Mucosa of rectum (tissue), 2 donors: Measurements from ENCODE around the gene TSEN54.
A peak's percentile ranks its signal among the peaks of the same experiment; 100 is the strongest.
"Not testable (repeated sequence)": the region's sequence is repeated elsewhere in the genome, so short reads cannot be mapped to it uniquely, and the experiment has no call there.

Source experiments
- H3K27ac ChIP-seq, 2 donors: one replicate each; pipeline ENCODE4 v1.7.0; 2013; ENCODE audit warnings: inconsistent platforms in 2 of 2, low read depth in 2 of 2, low read length in 2 of 2
- H3K27me3 ChIP-seq, 2 donors: one replicate each; pipeline ENCODE4 v1.7.0; 2013; ENCODE audit warnings: low read length in 2 of 2; ENCODE audit not compliant: control insufficient read depth in 2 of 2, insufficient read depth in 2 of 2
- H3K36me3 ChIP-seq, 2 donors: one replicate each; pipeline ENCODE4 v1.7.0; 2013; ENCODE audit warnings: low read length in 2 of 2; ENCODE audit not compliant: control insufficient read depth in 2 of 2, insufficient read depth in 2 of 2
- H3K4me1 ChIP-seq, 2 donors: one replicate each; pipeline ENCODE4 v1.7.0; 2013; ENCODE audit warnings: low read length in 2 of 2, mild to moderate bottlenecking in 1 of 2; ENCODE audit not compliant: control insufficient read depth in 2 of 2, insufficient read depth in 2 of 2
- H3K4me3 ChIP-seq, 2 donors: one replicate each; pipeline ENCODE4 v1.7.0; 2013; ENCODE audit warnings: low read length in 2 of 2
- H3K9ac ChIP-seq, 2 donors: one replicate each; pipeline ENCODE4 v1.7.0; 2013; ENCODE audit warnings: low read length in 2 of 2, low read depth in 1 of 2, mild to moderate bottlenecking in 1 of 2
- H3K9me3 ChIP-seq, 2 donors: one replicate each; pipeline ENCODE4 v1.7.0; 2013; ENCODE audit warnings: low read length in 2 of 2; ENCODE audit not compliant: control insufficient read depth in 2 of 2
- donor health status: healthy.
- donor health status: Normal muscosa, but diverticular disease.

The TSEN54 gene

DNA sequence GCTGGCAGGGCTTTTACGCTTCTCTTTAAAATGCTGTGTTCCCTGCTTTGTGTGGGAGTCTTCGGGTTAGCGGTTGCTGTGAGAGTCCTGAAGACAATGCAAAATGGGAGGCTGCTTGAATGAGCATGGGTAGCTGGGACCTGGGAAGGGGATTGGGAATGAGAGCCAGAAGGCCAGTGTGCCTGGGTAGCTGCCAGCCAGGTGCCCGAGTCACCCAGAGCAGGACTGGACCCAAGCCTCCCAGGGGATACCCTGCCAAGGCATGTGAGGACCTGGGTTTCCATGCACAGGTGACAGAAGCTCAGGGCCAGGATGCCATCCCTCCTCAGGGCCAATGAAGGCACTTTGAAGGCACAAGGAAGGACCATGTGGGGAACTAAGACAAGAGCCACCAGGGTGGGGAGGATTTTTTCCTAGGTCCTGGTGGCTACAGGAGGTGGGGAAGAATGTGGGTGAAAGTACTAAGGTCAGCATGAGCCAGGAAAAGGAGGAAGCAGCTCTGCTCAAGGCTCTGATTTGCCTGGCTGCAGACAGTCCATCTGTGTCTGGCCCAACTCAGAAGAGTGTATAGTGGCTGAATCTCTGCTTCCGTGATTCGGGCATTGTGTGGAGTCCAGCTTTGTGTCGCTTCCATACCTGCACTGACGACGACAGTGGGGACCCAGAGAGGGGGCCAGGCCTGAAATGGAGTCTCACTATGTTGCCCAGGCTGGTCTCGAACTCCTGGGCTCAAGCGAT, 39.4 kb upstream of the TSEN54 start:
- Histone ChIP-seq H3K9ac (no peak overlapping the region), H3K27ac (peak overlapping the region in 1 of 2 donors; percentile 32), H3K36me3 (peaks cover 15 to 21% of the 10 kb centered on the region in 2 donors), H3K27me3 (no peaks in the 10 kb centered on the region), H3K9me3 (no peaks in the 10 kb centered on the region), H3K4me3 (no peak overlapping the region), H3K4me1 (peaks cover 17 to 27% of the 10 kb centered on the region in 2 donors)

DNA sequence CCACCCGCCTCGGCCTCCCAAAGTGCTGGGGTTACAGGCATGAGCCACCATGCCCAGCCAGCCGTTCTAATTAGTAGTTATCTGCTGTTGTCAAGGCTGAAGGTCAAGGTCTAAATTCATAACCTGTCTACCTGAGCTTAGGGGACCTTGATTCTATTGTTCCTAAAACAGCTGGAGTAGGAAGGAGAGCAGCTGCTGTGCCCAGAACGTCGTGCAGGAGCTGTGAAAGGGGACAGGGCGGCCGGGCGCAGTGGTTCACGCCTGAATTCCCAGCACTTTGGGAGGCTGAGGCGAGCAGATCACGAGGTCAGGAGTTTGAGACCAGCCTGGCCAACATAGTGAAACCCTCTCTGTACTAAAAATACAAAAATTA, 38.9 kb upstream of the TSEN54 start:
- not testable (repeated sequence) for H3K27ac ChIP-seq, H3K27me3 ChIP-seq, H3K4me3 ChIP-seq, H3K9me3 ChIP-seq, H3K9ac ChIP-seq
- Histone ChIP-seq H3K36me3 (peaks cover 13 to 18% of the 10 kb centered on the region in 2 donors), H3K4me1 (peaks cover 17 to 27% of the 10 kb centered on the region in 2 donors)

DNA sequence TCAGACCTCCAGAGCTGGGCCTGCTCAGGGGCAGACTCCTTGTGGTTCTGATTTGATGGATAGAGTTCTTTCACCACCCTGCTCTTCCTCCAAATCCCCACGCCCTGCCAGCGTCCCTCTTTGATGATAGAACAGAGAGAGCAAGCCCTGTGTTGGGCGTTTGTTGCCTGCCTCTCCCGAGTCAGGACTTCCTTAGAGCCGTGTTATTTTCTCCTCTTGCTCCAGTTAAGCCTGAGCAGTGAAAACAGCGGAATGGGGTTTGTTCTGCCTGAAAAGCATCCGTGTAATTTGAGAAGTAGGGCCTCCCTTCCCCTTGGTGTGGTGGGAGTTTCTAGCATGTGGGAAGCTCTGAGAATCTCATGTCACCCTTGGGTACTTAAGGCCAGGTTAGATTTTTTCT, 37.8 kb upstream of the TSEN54 start:
- peaks cover 17 to 24% of the 10 kb centered on the region in 2 donors for H3K4me1 ChIP-seq
- no peak overlapping the region for H3K27ac ChIP-seq
- no peaks in the 10 kb centered on the region for H3K27me3 ChIP-seq
- peaks cover 10 to 12% of the 10 kb centered on the region in 2 donors for H3K36me3 ChIP-seq
- no peak overlapping the region for H3K4me3 ChIP-seq
- no peak overlapping the region for H3K9ac ChIP-seq
- no peaks in the 10 kb centered on the region for H3K9me3 ChIP-seq

DNA sequence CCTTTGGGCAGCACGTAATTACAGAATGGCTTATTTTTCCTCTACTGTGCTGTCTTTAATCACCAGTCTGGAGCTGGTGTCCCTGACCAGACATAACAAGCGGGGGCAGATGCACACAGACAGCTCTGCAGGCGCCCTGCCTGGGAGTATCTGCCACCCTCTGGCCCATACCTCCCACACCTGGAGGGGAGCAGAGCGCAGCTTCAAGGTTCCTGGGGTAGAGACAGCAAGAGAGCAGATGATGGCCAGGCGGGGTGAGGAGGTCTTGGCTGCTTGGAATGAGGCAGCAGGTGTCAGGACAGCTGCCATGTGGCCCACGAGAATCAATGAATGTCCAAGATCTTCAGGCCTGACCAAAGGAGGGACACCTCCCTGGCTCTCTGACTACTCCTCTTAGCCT, 36.0 kb upstream of the TSEN54 start:
- no peak overlapping the region for H3K9ac ChIP-seq
- H3K27me3 ChIP-seq: no peaks in the 10 kb centered on the region
- peaks cover 7 to 10% of the 10 kb centered on the region in 2 donors for H3K36me3 ChIP-seq
- no peak overlapping the region for H3K4me3 ChIP-seq
- H3K9me3 ChIP-seq: no peaks in the 10 kb centered on the region
- H3K4me1 ChIP-seq: peaks cover 17 to 24% of the 10 kb centered on the region in 2 donors
- H3K27ac ChIP-seq: no peak overlapping the region

DNA sequence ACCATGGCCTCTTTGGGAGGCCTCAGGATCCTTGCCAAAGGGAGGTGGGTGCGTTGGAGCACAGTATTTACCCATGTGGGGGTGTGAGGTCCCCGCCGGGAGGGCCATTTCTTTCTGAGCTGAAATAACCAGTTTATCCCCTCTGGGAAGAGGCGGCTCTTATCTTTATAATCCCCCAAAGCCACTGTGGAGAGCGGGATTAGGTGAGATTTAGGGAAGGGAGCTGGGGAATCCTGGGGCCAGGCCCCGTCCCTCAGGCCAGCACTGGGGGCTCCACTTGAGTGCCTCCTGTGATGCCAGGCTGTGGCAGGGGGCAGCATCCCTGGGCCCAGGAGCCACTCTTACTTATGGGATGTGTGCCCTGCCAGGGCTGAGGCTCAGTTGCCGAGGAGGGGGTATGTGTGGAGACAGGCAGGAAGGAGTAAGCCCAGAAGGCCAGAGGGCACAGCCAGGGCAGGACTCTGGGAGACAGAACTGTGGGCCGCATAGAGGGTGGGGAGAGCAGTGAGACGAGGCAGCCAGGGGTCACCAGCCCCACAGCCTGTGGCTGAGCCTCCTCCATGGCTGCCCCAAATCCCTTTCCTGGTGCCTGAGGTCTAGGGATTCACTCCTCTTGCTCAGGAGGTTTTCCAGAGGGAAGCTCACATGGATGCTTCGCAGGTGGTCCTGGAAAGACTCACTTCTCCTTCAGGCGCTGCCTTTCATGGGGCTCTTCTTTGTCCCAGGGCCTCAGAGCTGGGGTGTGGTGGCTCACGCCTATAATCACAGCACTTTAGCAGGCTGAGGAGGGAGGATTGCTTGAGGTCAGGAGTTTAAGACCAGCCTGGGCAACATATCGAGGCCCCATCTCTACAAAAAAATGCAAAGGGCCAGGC, 34.9 kb upstream of the TSEN54 start:
- no peak overlapping the region for H3K27ac ChIP-seq
- no peaks in the 10 kb centered on the region for H3K9me3 ChIP-seq
- no peaks in the 10 kb centered on the region for H3K27me3 ChIP-seq
- H3K4me1 ChIP-seq: peaks cover 14 to 15% of the 10 kb centered on the region in 2 donors
- peaks cover 10 to 16% of the 10 kb centered on the region in 2 donors for H3K36me3 ChIP-seq
- peak overlapping the region in 1 of 2 donors; percentile 13 for H3K9ac ChIP-seq
- H3K4me3 ChIP-seq: no peak overlapping the region

DNA sequence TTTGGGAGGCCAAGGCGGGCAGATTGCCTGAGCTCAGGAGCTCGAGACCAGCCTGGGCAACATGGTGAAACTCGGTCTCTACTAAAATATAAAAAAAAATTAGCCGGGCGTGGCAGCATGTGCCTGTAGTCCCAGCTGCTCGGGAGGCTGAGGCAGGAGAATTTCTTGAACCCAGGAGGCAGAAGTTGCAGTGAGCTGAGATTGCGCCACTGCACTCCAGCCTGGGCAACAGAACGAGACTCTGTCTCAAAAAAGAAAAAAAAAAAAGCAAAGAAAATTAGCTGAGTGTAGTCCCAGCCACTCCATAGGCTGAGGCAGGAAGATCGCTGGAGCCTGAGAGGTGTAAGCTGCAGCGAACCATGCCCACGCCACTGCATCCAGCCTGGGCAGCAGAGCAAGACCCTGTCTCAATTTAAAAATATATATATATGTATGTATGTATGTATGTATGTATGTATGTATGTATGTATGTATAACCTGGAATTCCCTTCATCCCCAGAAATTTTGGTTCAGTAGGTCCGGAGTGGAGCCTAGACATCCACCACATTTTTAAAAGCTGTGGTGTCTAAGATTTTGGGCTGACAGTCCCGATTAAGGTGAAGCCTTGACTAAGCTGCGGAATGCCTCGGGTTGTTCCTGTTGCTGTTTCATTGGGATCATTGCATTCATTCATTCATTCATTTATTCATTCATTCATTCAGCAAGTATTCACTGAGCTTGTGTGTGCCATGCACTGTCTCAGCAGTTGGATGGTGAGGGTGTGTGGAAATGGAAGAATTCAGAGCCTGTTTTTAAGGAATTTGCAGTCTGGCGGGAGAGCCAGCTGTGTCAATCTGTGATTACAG, 34.0 kb upstream of the TSEN54 start:
- H3K4me3 ChIP-seq: no peak overlapping the region
- H3K36me3 ChIP-seq: peaks cover 10 to 16% of the 10 kb centered on the region in 2 donors
- H3K9ac ChIP-seq: peak overlapping the region in 1 of 2 donors; percentile 13
- H3K27ac ChIP-seq: no peak overlapping the region
- H3K27me3 ChIP-seq: no peaks in the 10 kb centered on the region
- H3K9me3 ChIP-seq: no peaks in the 10 kb centered on the region
- peaks cover 6 to 15% of the 10 kb centered on the region in 2 donors for H3K4me1 ChIP-seq

DNA sequence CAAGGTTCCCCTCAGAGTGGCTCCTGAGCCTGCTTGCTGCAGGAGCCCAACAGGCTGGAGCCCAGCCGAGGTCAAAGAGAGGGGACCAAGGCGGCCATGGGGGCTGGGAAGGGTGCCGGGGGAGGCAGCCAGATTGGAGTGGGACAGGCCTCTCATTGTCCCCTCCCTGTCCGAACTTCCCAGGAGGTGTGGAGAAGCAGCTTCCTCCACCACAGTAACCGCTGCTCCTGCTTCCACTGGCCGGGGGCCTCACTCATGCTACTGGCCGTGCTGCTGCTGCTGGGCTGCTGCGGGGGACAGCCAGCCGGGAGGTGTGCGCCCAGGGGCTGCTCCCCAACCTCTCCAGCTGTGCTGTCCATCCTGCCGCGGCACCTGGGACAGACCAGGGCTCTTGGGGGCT, 30.6 kb upstream of the TSEN54 start:
- H3K9ac ChIP-seq: no peak overlapping the region
- peaks cover 6 to 9% of the 10 kb centered on the region in 2 donors for H3K36me3 ChIP-seq
- no peak overlapping the region for H3K4me3 ChIP-seq
- no peak overlapping the region for H3K27ac ChIP-seq
- H3K27me3 ChIP-seq: no peaks in the 10 kb centered on the region
- H3K4me1 ChIP-seq: peaks cover 20 to 23% of the 10 kb centered on the region in 2 donors
- H3K9me3 ChIP-seq: no peaks in the 10 kb centered on the region

DNA sequence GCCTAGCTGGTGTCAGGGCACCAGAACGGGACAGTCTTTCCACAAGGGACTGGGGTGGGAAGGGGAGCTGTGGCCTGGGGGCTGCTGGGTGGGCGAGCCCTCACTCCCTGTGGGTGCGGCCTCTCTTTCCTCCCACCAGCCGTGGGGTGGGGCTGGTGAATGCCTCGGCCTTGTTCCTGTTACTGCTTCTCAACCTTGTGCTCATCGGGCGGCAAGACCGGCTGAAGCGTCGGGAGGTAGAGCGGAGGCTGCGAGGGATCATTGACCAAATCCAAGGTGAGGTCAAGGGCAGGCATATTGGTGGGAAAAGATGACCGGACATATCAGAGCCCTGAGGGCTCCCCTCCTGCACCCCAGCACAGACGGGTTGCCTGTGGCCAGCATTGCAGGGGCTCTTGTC, 30.2 kb upstream of the TSEN54 start:
- H3K9ac ChIP-seq: no peak overlapping the region
- peaks cover 6 to 9% of the 10 kb centered on the region in 2 donors for H3K36me3 ChIP-seq
- H3K27ac ChIP-seq: peak overlapping the region in 1 of 2 donors; percentile 70
- peaks cover 22 to 26% of the 10 kb centered on the region in 2 donors for H3K4me1 ChIP-seq
- no peak overlapping the region for H3K4me3 ChIP-seq
- H3K27me3 ChIP-seq: no peaks in the 10 kb centered on the region
- H3K9me3 ChIP-seq: no peaks in the 10 kb centered on the region

DNA sequence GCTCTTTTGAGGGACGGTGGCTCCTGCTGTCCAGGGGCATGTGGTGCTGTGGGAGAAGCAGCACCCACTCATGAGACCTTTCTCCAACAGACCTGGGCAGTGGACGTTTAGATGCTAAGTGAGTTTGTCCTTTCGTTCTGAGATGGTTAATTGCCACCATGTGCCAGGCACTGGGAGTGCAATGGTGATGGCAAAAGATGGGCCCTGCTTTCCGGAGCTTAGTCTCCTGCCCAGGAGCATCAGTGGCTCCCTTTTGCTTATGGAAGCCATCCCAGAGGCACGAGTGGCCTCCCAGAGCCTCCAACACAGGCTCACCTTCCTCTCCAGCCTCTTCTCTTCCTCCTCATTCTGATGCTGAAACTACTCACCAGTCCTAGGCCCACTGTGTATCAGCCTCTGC, 29.4 kb upstream of the TSEN54 start:
- Histone ChIP-seq H3K9me3 (no peaks in the 10 kb centered on the region), H3K36me3 (peaks cover 12 to 16% of the 10 kb centered on the region in 2 donors), H3K27ac (peak overlapping the region in 1 of 2 donors; percentile 70), H3K9ac (no peak overlapping the region), H3K4me1 (peaks cover 16 to 20% of the 10 kb centered on the region in 2 donors), H3K4me3 (no peak overlapping the region), H3K27me3 (no peaks in the 10 kb centered on the region)
